ENCODE results near the gene PRR5L.

DNA sequence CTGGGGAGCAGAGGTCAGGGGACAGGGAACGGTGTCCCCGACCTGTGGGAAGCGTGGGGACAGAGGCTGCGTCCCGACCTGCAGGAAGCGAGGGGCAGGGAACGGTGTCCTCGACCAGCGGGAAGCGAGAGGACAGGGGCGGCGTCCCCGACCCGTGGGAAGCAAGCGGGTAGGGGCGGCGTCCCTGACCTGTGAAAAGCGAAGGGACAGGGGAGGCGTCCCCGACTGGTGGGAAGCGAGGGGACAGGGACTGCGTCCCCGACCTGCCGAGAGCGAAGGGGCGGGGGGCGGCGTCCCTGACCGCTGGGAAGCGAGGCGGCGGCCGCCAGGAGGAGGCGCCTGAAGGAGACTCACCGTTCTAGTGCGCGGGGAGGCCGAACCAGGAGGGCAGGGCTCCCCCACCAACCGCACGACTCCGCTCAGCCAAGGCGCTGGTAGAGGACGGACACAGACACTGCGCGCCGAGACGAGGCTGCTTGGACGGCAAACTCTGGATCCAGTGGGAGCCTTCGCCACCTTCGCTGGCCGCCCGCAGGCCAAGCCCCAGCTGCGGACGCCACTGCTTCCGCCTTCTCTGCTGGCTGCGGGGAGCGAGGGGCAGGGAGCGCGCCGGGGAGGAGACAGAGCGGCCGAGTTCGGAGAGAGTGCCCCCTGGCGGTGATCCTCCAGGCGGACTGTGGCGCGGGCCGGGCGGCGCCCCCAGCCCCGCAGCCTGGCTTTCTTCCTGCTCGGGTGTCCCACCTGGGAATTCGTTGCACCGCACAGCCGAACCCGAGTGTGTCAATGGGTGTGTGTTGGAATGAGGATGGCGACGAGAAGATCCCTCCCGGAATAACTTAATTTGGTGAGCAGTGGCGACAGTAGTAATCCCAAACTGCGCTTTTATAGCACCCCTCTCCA lies 213.9 kb downstream of the PRR5L start, which contains the start of gene TRAF6:
- TF ChIP-seq, protein P1, sequence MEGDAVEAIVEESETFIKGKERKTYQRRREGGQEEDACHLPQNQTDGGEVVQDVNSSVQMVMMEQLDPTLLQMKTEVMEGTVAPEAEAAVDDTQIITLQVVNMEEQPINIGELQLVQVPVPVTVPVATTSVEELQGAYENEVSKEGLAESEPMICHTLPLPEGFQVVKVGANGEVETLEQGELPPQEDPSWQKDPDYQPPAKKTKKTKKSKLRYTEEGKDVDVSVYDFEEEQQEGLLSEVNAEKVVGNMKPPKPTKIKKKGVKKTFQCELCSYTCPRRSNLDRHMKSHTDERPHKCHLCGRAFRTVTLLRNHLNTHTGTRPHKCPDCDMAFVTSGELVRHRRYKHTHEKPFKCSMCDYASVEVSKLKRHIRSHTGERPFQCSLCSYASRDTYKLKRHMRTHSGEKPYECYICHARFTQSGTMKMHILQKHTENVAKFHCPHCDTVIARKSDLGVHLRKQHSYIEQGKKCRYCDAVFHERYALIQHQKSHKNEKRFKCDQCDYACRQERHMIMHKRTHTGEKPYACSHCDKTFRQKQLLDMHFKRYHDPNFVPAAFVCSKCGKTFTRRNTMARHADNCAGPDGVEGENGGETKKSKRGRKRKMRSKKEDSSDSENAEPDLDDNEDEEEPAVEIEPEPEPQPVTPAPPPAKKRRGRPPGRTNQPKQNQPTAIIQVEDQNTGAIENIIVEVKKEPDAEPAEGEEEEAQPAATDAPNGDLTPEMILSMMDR (IDR thresholded peaks at IDR 0.05): peak in 1 of 3 donors; percentile 75
- no peak for TF ChIP-seq POLR2A (IDR thresholded peaks at IDR 0.05)
